Activated T-helper 1 cell treated with anti-CD3 and anti-CD28 coated beads, Interleukin-2, amount 50 U/mL, for 16 hours (primary cell): ENCODE measurements around the gene FXYD2.

Experiments
- DNase-seq, 2 donors: peaks; one replicate each; pipeline ENCODE4 v3.0.0-alpha.2; 2020; ENCODE audit warnings: low read depth in 1 of 2, low spot score in 1 of 2

FXYD2 gene

GRCh38 chr11:117805045-117805444 is 19.5 kb downstream of the FXYD2 start:
- no peak for DNase-seq

- DNase-seq, result no peak
Observed at GRCh38 chr11:117803896-117804295, 20.6 kb downstream of the FXYD2 start.

- no peak for DNase-seq
Observed at GRCh38 chr11:117799634-117800033, 24.9 kb downstream of the FXYD2 start.

- no peak for DNase-seq
Observed at GRCh38 chr11:117796872-117797529, 27.5 kb downstream of the FXYD2 start, which contains the start of gene DSCAML1. TSS of gene DSCAML1 (minus strand) at chr11:117797216. CDS start at chr11:117797079, 137 bp downstream.

DNA sequence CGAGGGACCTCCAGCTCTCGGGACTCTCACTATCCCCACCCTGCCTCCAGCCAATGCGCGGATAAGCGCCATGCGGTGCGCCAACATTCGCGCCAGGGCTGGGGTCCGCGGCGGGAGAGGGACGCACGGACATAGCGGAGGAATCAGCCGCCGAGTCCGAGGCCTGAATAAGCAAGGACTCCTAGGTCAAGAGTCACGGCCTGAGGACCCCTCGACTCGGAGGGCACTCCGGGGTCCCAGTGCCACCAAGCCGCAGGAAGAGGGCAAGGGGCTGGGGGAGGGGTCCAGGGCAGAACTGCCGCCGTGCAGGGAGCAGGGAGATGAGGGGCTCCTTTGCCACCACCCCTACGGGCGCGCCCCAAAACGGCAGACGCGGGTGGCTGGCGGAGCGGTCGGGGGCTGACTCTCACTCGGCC is 28.1 kb downstream of the FXYD2 start:
- DNase-seq, result no peak

DNA sequence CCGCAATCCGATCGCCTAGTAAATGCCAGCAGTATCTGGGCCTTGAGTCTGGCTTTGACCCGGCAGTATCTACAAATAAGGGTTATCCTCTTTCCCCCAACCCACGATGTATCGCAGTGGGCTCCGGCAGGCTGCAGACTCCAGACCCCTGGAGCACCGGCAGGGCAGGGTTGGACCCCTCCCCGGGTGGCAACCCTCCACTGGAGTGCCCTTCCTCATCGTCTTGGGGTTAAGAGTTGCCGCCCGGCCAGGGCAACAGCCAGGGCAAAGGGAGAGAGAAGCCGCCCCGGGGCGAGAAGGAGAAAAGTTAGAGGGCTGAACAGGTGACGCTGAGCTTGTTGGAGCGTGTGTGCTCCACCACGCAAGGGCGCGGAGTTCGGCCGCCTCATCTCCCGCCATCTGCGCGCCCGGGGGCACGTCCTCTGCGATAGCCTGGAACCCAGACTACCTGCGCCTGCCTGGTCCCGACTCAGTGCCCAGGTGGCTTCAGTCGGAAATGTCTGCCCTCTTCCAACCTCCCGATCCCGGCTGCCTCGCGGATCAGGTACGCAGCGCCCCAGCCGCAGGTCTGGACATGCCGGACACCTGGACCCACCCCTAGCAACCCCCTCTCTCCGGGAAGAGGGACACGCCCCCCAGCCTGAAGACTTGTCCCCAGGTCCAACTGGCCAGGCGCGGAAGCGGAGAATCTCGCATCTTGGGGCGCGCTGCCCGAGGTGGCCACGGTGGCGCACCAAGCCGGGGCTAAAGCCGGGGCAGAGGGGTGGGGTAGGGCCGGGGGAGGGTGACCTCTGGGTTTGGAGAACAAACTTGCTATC is 28.7 kb downstream of the FXYD2 start:
- no peak for DNase-seq

DNA sequence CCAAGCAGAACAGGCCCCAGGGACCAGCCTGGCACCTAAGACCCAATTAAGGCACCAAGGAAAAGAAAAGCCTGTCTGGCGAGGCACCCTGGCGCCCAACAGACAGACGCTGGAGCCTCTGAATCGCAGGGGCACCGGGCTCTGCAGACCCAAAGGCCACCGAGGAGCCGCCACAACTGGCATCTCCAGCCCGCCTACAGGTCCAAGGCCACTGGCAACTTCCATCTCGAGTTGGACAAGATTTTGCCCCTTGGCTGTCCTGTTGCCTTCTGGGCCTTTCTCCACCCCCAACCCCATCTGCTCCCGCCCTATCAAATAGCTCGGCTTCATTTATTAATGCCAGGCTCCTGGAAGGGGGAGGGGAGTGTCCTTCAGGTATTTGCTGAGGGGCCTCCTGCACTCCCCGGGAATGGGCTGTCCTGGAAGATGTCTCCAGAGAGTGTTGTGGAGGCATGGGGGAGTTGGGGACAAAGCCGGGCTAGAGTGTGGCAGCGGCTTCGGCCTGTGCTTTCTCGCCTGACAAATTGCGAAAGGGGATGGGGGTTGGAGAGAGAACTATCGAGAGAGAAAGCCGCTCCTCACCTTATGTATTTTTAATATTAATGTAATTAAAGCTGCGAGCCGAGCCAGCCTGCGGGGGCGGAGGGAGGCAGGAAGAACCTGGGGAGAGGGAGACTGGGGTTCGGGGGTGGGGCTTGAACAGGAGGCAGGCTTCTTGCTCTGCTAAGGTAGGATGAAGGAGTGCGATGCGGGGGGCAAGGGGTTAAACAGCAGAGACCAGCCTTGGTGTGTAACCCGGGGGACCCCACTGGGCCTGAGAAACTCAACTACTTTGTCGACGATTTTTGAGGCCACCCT is 29.5 kb downstream of the FXYD2 start:
- no peak for DNase-seq

GRCh38 chr11:117794135-117794534 is 30.4 kb downstream of the FXYD2 start:
- no peak for DNase-seq

GRCh38 chr11:117793583-117793982 is 31.0 kb downstream of the FXYD2 start:
- no peak for DNase-seq

- DNase-seq, result no peak
Observed at GRCh38 chr11:117792992-117793391, 31.6 kb downstream of the FXYD2 start.

GRCh38 chr11:117792241-117792640 is 32.3 kb downstream of the FXYD2 start:
- no peak for DNase-seq

DNA sequence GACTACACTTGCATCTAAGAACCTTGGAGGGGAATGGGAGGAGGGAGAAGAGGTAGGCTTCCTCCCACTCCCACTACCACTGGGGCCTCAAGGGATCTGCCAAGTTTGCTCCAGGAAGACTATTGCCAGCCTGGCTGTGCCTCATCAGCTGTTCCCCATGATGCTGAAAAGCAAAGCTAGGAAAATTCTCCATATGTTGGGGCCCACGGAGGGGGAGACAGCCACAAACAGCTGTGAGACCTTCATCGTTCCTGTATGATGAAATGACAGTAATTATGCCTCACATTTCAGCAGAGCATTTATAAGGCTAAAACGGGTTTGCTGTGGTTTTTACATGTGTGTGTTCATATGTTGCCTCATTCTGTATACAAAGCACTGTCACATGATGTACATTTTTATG is 34.3 kb downstream of the FXYD2 start:
- no peak for DNase-seq

DNA sequence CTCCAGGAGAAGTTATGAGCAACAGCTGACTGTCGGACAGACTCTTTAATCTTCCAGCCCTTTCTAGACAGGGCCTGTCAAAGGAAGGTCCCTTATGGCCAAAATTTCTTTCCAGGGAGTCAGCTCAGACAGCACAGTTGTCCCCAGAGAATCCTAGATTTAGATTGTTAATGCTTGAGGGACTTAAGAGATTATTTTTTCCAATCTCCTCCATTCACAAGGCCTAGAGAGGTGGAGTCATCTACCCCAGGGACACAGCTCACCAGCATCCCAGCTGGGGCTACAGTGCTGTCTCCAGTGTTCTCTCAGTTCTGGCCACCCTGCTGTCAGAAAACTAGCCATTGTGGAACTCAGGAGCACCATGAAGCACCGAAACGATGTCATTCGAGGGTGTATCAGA is 35.3 kb downstream of the FXYD2 start:
- DNase-seq, result no peak

DNA sequence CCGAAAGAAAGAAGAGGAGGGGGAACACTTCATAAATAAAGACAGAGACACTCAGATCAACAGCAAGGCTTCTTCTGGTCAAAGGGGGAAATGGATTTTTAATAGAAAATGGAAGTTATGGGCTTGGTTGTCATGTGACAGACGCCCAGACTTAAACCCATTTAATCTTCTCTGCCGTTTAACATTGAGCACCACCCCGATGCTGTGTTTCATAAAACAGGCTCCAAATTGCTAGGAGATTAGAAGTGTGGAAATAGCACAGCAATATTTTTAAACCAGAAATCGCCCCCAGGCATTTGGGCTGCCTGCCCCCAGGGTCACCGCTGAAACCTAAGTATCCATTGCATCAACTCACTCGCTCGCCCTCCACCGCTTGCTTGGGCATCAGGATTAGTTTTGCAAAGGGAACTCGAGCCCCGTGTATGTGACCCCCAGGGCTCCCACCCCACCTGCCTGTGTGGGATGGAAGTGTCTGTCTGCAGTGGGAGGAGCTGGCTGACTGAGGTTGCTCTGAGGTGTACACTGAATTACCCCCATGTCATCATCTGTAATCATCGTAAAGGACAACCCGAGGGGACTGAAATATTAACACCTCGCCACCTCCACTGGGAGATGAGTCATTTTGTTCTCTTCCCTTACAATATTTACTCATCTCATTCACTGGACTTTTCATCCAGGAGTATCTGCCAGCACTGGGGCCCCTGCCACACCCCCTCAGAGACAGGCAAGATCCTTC is 38.2 kb downstream of the FXYD2 start:
- no peak for DNase-seq

GRCh38 chr11:117782101-117782500 is 42.4 kb downstream of the FXYD2 start:
- DNase-seq, result no peak

DNA sequence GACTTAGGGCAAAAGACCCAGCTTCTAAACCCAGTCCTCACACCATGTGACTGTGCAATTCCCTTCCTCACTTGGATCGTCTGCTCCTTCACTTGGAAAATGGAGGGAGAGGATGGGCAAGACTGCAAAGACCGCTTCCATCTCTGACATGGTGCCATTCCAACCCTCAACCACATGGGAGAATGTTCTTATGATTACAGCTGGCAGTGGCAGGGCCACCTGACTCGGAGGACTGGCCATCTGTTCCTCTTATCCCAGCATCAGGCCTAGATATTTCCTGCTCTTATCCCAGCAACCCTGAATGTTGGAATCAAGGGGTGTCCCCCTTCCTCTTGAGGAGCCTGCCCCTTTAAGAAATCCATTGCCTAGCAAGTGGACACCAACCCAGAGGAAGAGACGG is 42.9 kb downstream of the FXYD2 start:
- DNase-seq, result no peak

GRCh38 chr11:117780456-117780855 is 44.1 kb downstream of the FXYD2 start:
- DNase-seq, result no peak

DNA sequence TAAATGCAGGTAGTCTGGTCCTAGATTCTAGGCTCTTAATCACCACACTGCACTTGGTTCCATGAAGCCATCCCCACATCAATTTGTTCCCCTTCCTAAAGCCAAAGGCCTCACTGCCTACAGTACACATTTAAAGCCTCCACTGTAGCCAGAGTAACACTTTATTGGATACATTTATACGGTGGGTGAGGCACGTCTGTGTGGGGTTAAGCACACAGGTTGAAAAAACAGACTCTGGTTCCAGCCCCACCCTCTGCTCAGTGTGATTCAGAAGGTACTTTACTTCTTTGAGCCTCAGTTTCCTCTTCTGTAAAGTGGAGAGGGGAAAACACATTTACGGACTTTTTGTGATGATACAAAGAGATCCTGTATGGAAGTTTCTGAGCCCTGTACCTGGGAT is 50.0 kb downstream of the FXYD2 start:
- DNase-seq, result no peak

- no peak for DNase-seq
Observed at GRCh38 chr11:117772360-117772759, 52.2 kb downstream of the FXYD2 start.

- DNase-seq, result no peak
Observed at GRCh38 chr11:117771841-117772240, 52.7 kb downstream of the FXYD2 start.

GRCh38 chr11:117771197-117771596 is 53.3 kb downstream of the FXYD2 start:
- no peak for DNase-seq
